Body of pancreas (tissue), 4 donors: ENCODE results near the gene DNAH10. TPM values are rescaled to one million over a fixed set of nuclear protein-coding genes. Genes with fewer than 3 reads are reported as not detected.

ENCODE experiments used
- ATAC-seq: fragments of 150-250 bp; one replicate; pipeline ENCODE4 v1.9.1; 2016
- DNase-seq, 4 donors: peaks; one replicate each; pipeline ENCODE4 v3.0.0-alpha.2; 2019
- H3K27ac ChIP-seq, 4 donors: fragments of 200-600 bp; sonication (generic); 1 replicate in 3 of 4; 2 replicates in 1 of 4; pipeline versions ENCODE4 v1.5.1 to v1.6.1; 2016 to 2019; ENCODE audit warnings: mild to moderate bottlenecking in 1 of 4, mixed read lengths in 1 of 4, moderate library complexity in 1 of 4
- H3K27me3 ChIP-seq, 2 donors: fragments of 200-600 bp; sonication (generic); one replicate each; pipeline ENCODE4 v1.6.0; 2016; ENCODE audit warnings: mild to moderate bottlenecking in 1 of 2
- H3K36me3 ChIP-seq, 2 donors: fragments of 200-600 bp; sonication (generic); replicated peaks in 1 of 2; 2 replicates each; pipeline ENCODE4 v1.5.1; 2016; ENCODE audit warnings: low read depth in 2 of 2; ENCODE audit not compliant: insufficient read depth in 1 of 2
- H3K4me1 ChIP-seq: fragments of 200-600 bp; sonication (generic); one replicate; pipeline ENCODE4 v1.6.0; 2016
- H3K4me3 ChIP-seq, 2 donors: fragments of 200-600 bp; sonication (generic); 1 replicate in 1 of 2; 2 replicates in 1 of 2; pipeline ENCODE4 v1.5.1; 2016 to 2019
- H3K9me3 ChIP-seq, 3 donors: fragments of 200-600 bp; sonication (generic); 1 replicate in 2 of 3; 2 replicates in 1 of 3; pipeline ENCODE4 v1.5.1; 2016
- POLR2A ChIP-seq, 3 donors: fragments of 450-650 bp; IDR thresholded peaks; one replicate each; pipeline ENCODE4 v1.6.1; 2016; ENCODE audit warnings: antibody characterized with exemption in 3 of 3, mild to moderate bottlenecking in 2 of 3
- WGBS, 2 donors: methylation state at CpG; one replicate each; pipeline ENCODE4 v1.1.5; 2017; 5-methylcytosine and 5-hydroxymethylcytosine counted together
- intact Hi-C: fragments of 100-400 bp; cut with DNase I; formaldehyde crosslinking; loops from one replicate; pipeline ENCODE4 v1.15.1; 2023
- total RNA-seq, 2 donors: library from RNA; depleted of rRNA; stranded (reverse); fragments of >200 nt; gene quantifications; one replicate each; pipeline ENCODE4 v1.1.0, GENCODE V29; 2016
- TF ChIP-seq, protein P1 (sequence below), 7 experiments: fragments of 450-650 bp in 4 of 7; fragments of 200-600 bp in 3 of 7; sonication (generic) in 3 of 7; IDR thresholded peaks; one replicate each; pipeline ENCODE4 v1.5.1; 2016 to 2019; ENCODE audit warnings: antibody characterized with exemption in 7 of 7

Gene DNAH10
- total RNA-seq, 2 donors from 2014 or later: 0.26 TPM; not detected in 1

- WGBS, 2 donors: 22 to 29% methylated on average over 4 of the region's 4 CpGs
- no peak for TF ChIP-seq POLR2A (IDR thresholded peaks at IDR 0.05)
- TF ChIP-seq, protein P1, sequence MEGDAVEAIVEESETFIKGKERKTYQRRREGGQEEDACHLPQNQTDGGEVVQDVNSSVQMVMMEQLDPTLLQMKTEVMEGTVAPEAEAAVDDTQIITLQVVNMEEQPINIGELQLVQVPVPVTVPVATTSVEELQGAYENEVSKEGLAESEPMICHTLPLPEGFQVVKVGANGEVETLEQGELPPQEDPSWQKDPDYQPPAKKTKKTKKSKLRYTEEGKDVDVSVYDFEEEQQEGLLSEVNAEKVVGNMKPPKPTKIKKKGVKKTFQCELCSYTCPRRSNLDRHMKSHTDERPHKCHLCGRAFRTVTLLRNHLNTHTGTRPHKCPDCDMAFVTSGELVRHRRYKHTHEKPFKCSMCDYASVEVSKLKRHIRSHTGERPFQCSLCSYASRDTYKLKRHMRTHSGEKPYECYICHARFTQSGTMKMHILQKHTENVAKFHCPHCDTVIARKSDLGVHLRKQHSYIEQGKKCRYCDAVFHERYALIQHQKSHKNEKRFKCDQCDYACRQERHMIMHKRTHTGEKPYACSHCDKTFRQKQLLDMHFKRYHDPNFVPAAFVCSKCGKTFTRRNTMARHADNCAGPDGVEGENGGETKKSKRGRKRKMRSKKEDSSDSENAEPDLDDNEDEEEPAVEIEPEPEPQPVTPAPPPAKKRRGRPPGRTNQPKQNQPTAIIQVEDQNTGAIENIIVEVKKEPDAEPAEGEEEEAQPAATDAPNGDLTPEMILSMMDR (IDR thresholded peaks at IDR 0.05): no peak
- intact Hi-C loops: no loop called here
- Histone ChIP-seq H3K36me3 (no peaks in the 10 kb centered on the region), H3K27me3 (no peaks in the 10 kb centered on the region), H3K9me3 (no peaks in the 10 kb centered on the region), H3K4me1 (no peaks in the 10 kb centered on the region), H3K27ac (no peak overlapping the region), H3K4me3 (no peak overlapping the region)
- DNase-seq (no peak), ATAC-seq (no peak)
These were observed 132.8 kb downstream of the DNAH10 start for GRCh38 chr12:123894823-123895345.

GRCh38 chr12:123895451-123895850, 133.3 kb downstream of the DNAH10 start:
- Histone ChIP-seq H3K4me1 (no peaks in the 10 kb centered on the region), H3K27me3 (no peaks in the 10 kb centered on the region), H3K27ac (no peak overlapping the region), H3K9me3 (no peaks in the 10 kb centered on the region), H3K4me3 (no peak overlapping the region), H3K36me3 (no peaks in the 10 kb centered on the region)
- no peak for TF ChIP-seq POLR2A (IDR thresholded peaks at IDR 0.05)
- TF ChIP-seq, protein P1 (IDR thresholded peaks at IDR 0.05): no peak
- DNase-seq: no peak
- no peak for ATAC-seq
- intact Hi-C loops: no loop called here
- 61 to 69% methylated on average over 8 of the region's 8 CpGs for WGBS, 2 donors

DNA sequence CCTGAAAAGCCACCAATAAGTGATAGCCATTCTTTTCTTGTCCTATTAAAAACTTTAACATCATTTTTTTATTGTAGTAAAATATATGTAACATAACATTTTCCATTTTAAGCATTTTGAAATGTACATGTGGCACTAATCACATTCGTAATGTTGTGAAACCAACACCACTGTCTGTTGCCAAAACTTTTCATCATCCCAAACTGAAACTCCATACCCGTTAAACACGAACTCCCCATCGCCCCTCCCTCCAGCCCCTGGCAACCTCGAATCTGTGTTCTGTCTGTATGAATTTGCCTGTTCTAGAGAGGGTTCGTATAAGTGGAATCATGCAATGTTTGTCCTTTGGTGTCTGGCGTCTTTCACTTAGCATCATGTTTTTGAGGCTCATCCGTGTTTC, 134.7 kb downstream of the DNAH10 start:
- DNase-seq (no peak), ATAC-seq (no peak)
- no peaks in the 10 kb centered on the region for H3K4me1 ChIP-seq
- 51 to 61% methylated on average over 8 of the region's 8 CpGs for WGBS, 2 donors
- H3K36me3 ChIP-seq: no peaks in the 10 kb centered on the region
- H3K9me3 ChIP-seq: no peaks in the 10 kb centered on the region
- H3K27ac ChIP-seq: no peak overlapping the region
- intact Hi-C loops: no loop called here
- TF ChIP-seq, protein P1 (IDR thresholded peaks at IDR 0.05): no peak
- no peak for TF ChIP-seq POLR2A (IDR thresholded peaks at IDR 0.05)
- H3K4me3 ChIP-seq: no peak overlapping the region
- no peaks in the 10 kb centered on the region for H3K27me3 ChIP-seq

GRCh38 chr12:123897221-123897620, 135.1 kb downstream of the DNAH10 start:
- no peaks in the 10 kb centered on the region for H3K27me3 ChIP-seq
- H3K36me3 ChIP-seq: no peaks in the 10 kb centered on the region
- TF ChIP-seq, protein P1 (IDR thresholded peaks at IDR 0.05): no peak
- TF ChIP-seq POLR2A (IDR thresholded peaks at IDR 0.05): no peak
- ATAC-seq: no peak
- H3K27ac ChIP-seq: no peak overlapping the region
- no peak for DNase-seq
- H3K4me1 ChIP-seq: no peaks in the 10 kb centered on the region
- 74 to 76% methylated on average over 5 of the region's 5 CpGs for WGBS, 2 donors
- no peak overlapping the region for H3K4me3 ChIP-seq
- H3K9me3 ChIP-seq: no peaks in the 10 kb centered on the region
- intact Hi-C loops: no loop called here

GRCh38 chr12:123898673-123899072, 136.6 kb downstream of the DNAH10 start:
- no peak for DNase-seq
- no peak for TF ChIP-seq POLR2A (IDR thresholded peaks at IDR 0.05)
- TF ChIP-seq, protein P1 (IDR thresholded peaks at IDR 0.05): no peak
- intact Hi-C loops: no loop called here
- ATAC-seq: no peak
- H3K27ac ChIP-seq: no peak overlapping the region
- H3K9me3 ChIP-seq: no peaks in the 10 kb centered on the region
- no peaks in the 10 kb centered on the region for H3K27me3 ChIP-seq
- 84 to 87% methylated on average over 5 to 17 of the region's 18 CpGs for WGBS, 2 donors
- no peaks in the 10 kb centered on the region for H3K4me1 ChIP-seq
- H3K4me3 ChIP-seq: no peak overlapping the region
- no peaks in the 10 kb centered on the region for H3K36me3 ChIP-seq
